SK-MEL-5 (cell line): ENCODE data around the gene OGDHL. TPM values are rescaled to one million over a fixed set of nuclear protein-coding genes. Genes with fewer than 3 reads are reported as not detected.

Experiments
- total RNA-seq: library from RNA; depleted of rRNA; stranded (reverse); fragments of >200 nt; shearing (Covaris generic); gene quantifications from 2 replicates; pipeline ENCODE4 v1.2.3, GENCODE V29; 2014; rRNA removed

OGDHL gene
- total RNA-seq, 1 experiment from 2014 or later, result 15.8 TPM

Other genes starting within 250 kb of the OGDHL start
- 11.4 and 16.1 TPM in 2 replicates for gene ERCC6, start 223.2 kb downstream of the OGDHL start, total RNA-seq
- gene SLC18A3, start 152.0 kb downstream of the OGDHL start, total RNA-seq, result 0.11 TPM in 1 of 2 replicates, not detected in the other
- gene CHAT, start 148.3 kb downstream of the OGDHL start, total RNA-seq, result not detected in 2 replicates
- gene C10orf53, start 82.7 kb downstream of the OGDHL start, total RNA-seq, result not detected in 2 replicates
- 18.4 and 18.8 TPM in 2 replicates for gene PARG, start 179.7 kb upstream of the OGDHL start, total RNA-seq
- gene TIMM23B, start 179.7 kb upstream of the OGDHL start, total RNA-seq, result 8.6 and 10.6 TPM in 2 replicates
- gene AGAP6, start 226.1 kb upstream of the OGDHL start, total RNA-seq, result 3.2 and 3.4 TPM in 2 replicates